ENCODE results near the gene WWOX. TPM values are rescaled to one million over a fixed set of nuclear protein-coding genes. Genes with fewer than 3 reads are reported as not detected.

The WWOX gene
- total RNA-seq, 1 donor from 2014 or later = 15.8 TPM

GRCh38 chr16:78697426-78697825 is 598.0 kb downstream of the WWOX start:
- DNase-seq (ENCODE audit: low spot score) = no peak

- DNase-seq (ENCODE audit: low spot score) = no peak
Measured at GRCh38 chr16:78703936-78704335, 604.5 kb downstream of the WWOX start.

GRCh38 chr16:78704416-78704815 is 605.0 kb downstream of the WWOX start:
- DNase-seq (ENCODE audit: low spot score) = no peak

GRCh38 chr16:78705694-78706093 is 606.2 kb downstream of the WWOX start:
- DNase-seq (ENCODE audit: low spot score) = no peak

GRCh38 chr16:78706637-78707036 is 607.2 kb downstream of the WWOX start:
- DNase-seq (ENCODE audit: low spot score) = no peak

- DNase-seq (ENCODE audit: low spot score) = no peak
Measured at GRCh38 chr16:78709137-78709884, 609.9 kb downstream of the WWOX start.

- DNase-seq (ENCODE audit: low spot score) = no peak
Measured at GRCh38 chr16:78715106-78715505, 615.7 kb downstream of the WWOX start.

- DNase-seq (ENCODE audit: low spot score) = no peak
Measured at GRCh38 chr16:78715673-78716072, 616.2 kb downstream of the WWOX start.

GRCh38 chr16:78718141-78718540 is 618.7 kb downstream of the WWOX start:
- no peak for DNase-seq (ENCODE audit: low spot score)

GRCh38 chr16:78720416-78720815 is 621.0 kb downstream of the WWOX start:
- no peak for DNase-seq (ENCODE audit: low spot score)

- no peak for DNase-seq (ENCODE audit: low spot score)
Measured at GRCh38 chr16:78727536-78727935, 628.1 kb downstream of the WWOX start.

- no peak for DNase-seq (ENCODE audit: low spot score)
Measured at GRCh38 chr16:78729687-78730086, 630.2 kb downstream of the WWOX start.

- DNase-seq (ENCODE audit: low spot score) = no peak
Measured at GRCh38 chr16:78731785-78732184, 632.3 kb downstream of the WWOX start.

- DNase-seq (ENCODE audit: low spot score) = no peak
Measured at GRCh38 chr16:78732696-78733095, 633.2 kb downstream of the WWOX start.

GRCh38 chr16:78735337-78735736 is 635.9 kb downstream of the WWOX start:
- no peak for DNase-seq (ENCODE audit: low spot score)

GRCh38 chr16:78737630-78738029 is 638.2 kb downstream of the WWOX start:
- no peak for DNase-seq (ENCODE audit: low spot score)

- no peak for DNase-seq (ENCODE audit: low spot score)
Measured at GRCh38 chr16:78738557-78738956, 639.1 kb downstream of the WWOX start.

- DNase-seq (ENCODE audit: low spot score) = no peak
Measured at GRCh38 chr16:78740269-78740668, 640.8 kb downstream of the WWOX start.

GRCh38 chr16:78742501-78743283 is 643.2 kb downstream of the WWOX start:
- no peak for DNase-seq (ENCODE audit: low spot score)

GRCh38 chr16:78743556-78743955 is 644.1 kb downstream of the WWOX start:
- no peak for DNase-seq (ENCODE audit: low spot score)

GRCh38 chr16:78744099-78744498 is 644.6 kb downstream of the WWOX start:
- DNase-seq (ENCODE audit: low spot score) = no peak

GRCh38 chr16:78744796-78745107 is 645.3 kb downstream of the WWOX start:
- DNase-seq (ENCODE audit: low spot score) = no peak

Measured in mesenteric fat pad (tissue), 1 donor.